NCI-H2227 (cell line): ENCODE measurements around the gene CRIP1.

Experiments used
- DNase-seq: peaks from one replicate; lab custom pipeline; 2025; ENCODE audit not compliant: unreplicated experiment; lab: John Stamatoyannopoulos, UW

CRIP1 gene

DNA sequence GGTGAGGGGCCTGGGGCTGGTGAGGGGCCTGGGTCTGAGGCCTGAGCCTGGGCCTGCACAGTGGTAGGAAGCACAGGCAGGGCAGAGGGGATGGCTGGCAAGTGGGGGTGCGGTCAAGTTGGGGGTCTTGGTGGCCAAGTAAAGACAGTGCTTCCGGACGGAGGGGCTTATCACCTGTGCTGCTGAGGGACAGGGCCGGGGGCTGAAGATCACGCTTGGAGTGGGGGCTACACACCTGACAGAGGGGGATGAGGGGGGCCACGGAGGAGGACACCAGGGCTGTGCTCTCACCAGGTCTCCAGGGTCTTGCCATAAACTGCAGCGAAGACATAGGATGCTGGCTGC lies 16.6 kb downstream of the CRIP1 start:
- no peak for DNase-seq

DNA sequence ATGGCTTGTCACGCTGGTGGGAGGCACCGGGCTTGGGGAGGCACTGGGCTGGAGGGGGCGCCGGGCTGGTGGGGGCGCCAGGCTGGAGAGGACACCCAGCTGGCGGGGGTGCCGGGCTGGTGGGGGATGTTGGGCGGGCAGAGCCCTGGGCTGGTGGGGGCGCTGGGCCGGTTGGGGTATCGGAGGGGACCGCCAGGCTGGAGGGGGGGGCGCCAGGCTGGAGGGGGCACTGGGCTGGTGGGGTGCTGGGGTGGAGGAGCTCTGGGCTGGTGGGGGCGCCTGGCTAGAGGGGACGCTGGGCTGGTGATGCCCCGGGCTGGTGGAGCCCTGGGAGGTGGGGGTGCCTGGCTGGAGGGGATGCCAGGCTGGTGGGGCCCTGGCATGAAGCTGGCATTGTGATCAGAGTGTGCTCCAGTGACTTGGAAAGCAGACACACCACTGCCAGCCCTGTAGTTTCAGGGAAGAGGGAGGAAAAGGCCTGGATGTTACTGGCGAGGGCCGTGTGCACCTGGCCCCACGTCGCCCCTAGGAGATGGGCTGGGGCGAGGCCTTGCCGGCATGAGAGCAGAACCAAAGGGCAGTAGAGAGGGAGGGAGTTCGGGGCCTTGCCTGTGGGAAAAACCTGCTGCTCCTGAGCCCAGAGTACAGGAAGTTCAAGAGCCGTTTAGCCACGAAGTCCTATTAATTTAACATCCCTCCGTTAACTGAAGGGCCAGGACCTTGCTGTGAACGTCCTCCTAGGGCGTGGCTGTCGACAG lies 17.4 kb downstream of the CRIP1 start:
- DNase-seq = no peak

DNA sequence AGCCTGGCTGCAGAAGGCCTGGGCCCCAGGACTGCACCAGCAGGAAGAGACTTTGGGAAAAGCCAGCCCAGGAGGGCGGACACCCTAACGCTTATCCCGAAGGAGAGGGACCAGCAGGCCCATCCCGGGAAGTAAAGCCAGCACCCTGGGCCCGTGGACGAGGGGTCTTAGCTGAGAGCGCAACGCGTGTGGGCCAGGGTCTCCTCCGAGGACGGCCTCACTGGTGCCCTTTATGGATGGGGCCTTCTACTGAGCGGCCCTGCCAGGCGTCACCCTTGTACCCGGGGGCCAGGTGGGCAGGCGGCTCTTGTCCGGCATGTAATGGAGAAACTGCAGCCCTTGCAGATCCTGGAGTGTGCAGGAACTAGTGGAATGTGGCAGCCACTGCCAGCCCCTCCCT lies 18.4 kb downstream of the CRIP1 start:
- DNase-seq = no peak

DNA sequence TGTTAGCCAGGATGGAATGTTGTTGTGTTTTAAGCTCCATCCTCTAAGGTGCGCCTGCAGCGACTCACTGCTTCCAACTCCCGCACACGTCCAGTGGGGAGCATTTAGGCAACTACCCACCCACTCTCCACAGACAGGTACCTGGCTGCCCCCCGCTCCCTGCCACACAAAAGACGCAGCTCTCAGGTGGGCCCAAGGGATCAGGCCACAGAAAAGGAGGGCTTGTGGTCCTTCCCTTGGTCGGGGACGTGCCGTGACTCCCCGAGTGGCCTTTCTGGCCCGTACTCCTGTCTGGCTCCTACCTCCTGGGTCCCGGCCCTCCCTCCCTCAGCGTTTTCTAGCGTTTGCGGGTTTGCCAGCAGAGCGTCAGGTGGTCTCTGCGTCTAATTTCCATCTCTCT lies 20.6 kb downstream of the CRIP1 start:
- DNase-seq = no peak

- no peak for DNase-seq
These were observed 21.4 kb downstream of the CRIP1 start for GRCh38 chr14:105508069-105508468.

DNA sequence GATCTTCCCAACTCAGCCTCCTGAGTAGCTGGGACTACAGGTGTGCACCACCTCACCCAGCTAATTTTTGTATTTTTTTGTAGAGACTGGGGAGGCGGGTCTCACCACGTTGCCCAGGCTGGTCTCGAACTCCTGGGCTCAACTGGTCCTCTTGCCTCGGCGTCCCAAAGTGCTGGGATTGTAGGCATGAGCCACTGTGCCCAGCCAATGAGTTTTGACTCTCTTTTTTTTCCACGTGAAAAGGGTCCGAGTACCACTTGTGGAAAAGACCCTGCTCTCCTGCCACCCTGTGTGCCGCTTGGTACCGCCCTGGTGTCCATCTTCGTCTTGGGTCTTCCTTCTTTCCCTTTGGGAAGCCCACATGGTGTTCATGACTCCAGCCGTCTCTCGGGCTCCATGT lies 21.9 kb downstream of the CRIP1 start:
- no peak for DNase-seq

DNA sequence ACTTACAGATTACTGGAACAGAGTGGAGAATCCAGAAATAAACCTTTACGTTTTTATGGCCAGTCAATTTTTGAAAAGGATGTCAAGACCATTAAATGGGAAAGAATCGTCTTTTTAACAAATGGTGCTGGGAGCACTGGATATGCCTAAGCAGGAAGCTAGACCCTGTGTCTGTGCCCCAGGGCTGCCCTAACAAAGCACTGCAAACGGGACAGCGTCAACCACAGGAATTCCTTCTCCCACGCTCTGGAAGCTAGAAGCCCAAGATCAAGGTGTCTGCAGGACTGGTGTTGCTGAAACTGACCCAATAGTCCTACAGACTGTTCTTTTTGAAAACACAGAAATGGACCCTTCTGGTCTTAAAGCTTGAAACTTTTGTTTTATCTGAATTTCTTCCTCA lies 30.4 kb downstream of the CRIP1 start:
- DNase-seq = no peak

DNA sequence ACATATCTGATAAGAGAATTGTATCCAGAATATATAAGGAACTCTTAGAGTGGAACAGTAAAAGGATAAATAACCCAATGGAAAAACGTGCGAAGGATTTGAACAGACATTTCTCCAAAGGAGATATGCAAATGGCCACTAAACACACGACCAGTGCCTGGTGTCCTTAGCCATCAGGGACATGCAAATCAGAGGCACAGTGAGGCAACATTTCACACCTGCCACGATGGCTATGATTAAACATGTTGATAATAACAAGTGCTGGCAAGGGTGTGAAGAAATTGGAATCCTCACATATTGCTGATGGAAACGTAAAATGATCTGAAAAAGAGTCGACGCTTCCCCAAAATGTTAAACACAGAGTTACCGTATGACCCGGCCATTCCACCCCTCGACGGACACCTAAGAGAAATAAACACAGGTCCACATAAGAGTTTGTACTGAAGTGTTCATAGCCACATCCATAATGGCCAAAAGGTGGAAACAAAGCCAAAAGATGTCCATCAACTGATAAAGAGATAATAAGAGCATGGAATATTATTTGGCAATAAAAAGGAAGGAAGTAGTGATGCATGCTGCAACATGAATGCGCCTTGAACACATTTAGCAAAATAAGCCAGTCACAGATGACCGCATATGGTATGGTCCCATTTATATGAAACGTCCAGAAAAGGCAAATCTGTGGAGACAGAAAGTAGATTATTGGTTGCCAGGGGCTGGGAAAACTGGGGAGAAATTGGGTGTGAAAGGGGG lies 33.4 kb downstream of the CRIP1 start:
- DNase-seq = no peak

GRCh38 chr14:105525326-105525725 lies 38.6 kb downstream of the CRIP1 start:
- no peak for DNase-seq

- DNase-seq = peak; percentile 54
These were observed 39.4 kb downstream of the CRIP1 start, which contains the start of gene TMEM121 for GRCh38 chr14:105525861-105526775. Gene TMEM121, plus strand, starts transcription at chr14:105526583. Its CDS starts 2,252 bp downstream, at chr14:105528835.

DNA sequence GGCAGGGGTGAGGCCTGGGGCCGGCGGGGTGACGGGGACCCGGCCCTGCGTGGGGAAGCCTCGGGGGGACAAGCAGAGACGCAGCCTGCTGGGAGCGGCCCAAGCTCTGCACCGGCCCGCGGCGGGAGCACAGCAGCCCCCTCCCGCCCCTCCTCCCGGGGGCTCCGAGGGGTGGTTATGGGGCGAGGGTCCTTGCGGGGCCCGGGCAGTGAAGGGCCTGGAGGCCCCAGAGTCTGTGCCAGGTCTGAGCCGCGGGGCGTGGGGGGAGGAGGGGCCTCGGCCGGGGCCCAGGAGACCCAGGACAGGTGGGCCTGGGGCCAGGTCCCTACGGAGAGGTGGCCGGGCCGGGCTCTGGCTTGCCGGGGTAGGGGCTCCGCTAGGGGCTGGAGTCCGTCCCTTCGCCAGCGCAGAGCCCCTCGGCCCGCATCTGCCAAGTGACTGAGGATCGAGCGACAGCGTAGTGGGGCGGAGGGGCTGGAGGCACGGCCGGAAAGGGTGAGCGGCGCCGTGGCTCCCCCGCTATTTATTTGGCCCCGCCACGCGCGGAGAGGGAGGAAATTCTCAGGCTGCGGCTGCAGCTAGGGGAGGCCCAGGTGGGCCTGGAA lies 40.2 kb downstream of the CRIP1 start:
- peak; percentile 25 for DNase-seq

DNA sequence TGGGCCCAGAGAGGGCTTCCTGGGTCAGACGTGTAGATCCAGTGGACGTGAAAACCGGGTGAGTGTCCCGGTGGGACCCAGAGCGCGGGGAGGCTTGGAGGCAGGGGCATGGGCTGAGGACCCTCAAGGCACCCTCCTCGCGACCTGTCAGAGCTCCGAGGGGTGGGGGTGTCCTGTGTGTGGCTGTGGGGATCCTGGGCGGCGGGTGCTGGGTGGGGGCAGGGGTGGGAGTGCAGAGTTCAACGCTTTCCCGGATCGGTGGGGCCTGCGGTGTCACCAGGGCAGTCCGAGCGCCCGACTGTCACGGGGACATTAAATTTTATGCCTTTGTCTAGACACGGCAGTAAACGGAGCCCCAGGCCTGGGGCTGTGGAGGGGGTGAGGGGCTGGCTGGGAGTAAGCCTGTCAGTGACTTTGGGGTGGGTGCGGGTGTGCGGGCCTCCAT lies 40.7 kb downstream of the CRIP1 start:
- DNase-seq = no peak

DNA sequence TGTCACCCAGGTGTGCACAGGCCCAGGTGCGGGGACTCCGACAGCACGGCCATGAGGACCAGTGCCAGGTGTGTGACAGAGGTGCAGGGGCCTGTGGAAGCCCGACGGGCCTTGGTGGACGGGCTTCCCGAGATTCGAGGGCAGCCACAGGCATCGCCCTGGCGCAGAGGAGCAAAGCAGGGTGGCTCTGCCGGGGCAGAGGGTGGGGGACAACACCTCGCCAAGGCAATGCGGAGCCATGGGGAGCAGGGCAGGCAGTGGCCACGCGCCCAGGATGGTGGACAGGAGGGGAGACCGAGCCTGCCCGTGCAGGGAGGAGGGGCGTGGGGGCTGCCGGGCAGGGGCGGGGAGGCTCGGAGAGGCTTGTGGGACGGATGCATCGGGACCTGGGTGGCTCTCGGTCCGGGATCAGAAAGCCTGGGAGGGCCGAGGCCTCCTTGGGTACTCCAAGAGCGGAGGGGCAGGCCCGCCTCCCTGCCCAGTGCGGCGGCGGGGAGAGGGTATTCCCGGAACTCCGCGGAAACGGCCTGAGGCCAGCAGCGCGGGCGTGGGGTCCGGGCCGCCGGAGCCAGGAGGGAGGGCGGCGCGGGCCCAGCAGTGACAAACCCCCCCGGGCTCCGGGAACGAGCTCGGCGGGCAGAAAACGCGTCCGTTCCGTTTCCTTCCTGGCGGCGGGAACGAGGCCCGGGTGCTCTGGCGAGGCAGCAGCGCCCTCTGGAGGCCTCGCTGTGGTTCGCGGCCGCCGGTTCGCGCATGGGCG lies 41.3 kb downstream of the CRIP1 start:
- peak; percentile 85 for DNase-seq

DNA sequence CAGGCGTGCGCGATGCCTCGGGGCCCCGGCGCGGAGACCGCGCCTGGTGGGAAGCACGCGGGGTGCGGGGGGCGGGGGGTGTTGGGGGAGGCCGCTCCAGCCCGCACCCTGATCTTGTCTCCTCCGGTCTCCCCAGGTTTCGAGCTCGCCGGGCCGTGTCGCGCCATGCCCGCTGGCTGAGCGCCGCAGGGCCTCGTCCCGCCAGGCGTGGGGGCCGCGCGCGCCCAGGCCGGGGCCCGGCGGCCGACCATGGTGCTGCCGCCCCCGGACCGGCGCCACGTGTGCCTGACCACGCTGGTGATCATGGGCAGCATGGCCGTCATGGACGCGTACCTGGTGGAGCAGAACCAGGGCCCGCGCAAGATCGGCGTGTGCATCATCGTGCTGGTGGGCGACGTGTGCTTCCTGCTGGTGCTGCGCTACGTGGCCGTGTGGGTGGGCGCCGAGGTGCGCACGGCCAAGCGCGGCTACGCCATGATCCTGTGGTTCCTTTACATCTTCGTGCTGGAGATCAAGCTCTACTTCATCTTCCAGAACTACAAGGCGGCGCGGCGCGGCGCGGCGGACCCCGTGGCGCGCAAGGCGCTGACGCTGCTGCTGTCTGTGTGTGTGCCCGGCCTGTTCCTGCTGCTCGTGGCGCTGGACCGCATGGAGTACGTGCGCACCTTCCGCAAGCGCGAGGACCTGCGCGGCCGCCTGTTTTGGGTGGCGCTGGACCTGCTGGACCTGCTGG lies 42.1 kb downstream of the CRIP1 start:
- DNase-seq = no peak

DNA sequence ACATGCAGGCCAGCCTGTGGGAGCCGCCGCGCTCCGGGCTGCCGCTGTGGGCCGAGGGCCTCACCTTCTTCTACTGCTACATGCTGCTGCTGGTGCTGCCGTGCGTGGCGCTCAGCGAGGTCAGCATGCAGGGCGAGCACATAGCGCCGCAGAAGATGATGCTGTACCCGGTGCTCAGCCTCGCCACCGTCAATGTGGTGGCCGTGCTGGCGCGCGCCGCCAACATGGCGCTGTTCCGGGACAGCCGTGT lies 42.6 kb downstream of the CRIP1 start:
- DNase-seq = no peak

DNA sequence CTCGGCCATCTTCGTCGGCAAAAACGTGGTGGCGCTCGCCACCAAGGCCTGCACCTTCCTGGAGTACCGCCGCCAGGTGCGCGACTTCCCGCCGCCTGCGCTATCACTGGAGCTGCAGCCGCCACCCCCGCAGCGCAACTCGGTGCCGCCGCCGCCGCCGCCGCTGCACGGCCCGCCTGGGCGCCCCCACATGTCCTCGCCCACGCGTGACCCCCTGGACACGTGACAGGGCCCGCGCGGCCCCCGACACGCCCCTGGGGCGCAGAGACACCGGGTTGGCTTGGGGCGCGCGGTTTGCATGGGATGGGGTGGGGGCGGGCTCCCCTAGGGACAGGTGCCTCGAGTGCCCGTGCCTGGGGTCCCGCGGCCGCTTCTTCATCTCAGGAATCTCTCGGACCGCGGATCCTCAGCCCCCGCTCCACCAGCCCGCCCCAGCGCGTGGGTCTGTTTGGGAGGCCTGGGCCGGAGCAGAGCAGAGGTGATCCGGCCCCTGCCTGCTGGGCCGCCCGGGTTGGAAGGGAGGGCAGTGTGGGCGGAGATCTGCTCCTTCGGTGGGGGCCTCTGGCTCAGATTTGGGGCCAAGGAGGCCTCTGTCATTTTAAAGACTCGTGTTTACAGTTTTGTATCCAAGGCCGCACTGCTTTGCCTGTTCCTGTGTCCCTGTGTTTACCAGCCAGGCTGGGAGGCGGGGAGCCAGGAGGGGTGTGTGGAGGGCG lies 43.0 kb downstream of the CRIP1 start:
- no peak for DNase-seq

DNA sequence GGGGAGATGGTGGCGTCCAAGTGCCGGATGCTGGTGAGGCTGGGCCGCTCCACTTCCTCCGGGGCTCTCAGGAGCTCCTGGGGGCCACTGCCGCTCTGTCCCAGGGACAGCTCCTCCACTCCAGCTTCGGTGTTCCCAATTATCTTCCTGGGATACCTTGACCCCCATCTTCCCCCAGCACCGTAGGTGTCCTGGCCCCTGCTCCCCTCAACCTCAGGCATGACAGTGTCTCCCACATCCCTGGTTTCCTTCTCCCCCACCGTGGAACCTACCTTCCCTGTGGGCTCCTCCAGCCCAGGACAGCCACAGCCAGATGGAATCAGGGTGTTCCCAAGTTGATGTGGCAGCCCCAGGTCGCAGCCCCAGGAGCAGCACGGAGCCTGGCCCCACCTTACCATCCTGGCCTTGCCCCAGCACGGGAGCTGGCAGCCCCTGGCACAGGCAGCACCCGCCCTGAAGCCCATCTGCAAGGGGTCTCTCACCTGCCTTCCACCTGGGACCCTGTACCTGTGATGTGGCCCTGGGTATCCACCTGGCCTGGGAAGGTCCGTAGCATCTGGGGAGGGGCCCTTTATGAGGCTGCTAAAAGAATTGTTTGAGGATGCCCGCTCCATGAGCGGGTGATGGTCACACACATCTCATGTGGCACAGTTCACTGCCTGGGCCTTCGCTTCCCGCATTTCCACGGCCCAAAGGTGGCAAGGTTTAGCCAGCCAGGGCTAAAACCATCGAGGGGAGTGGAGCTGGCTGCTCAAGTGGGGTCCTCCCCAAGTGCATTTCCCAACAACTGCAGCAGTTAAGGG lies 43.8 kb downstream of the CRIP1 start:
- DNase-seq = no peak

- no peak for DNase-seq
These were observed 44.6 kb downstream of the CRIP1 start for GRCh38 chr14:105531088-105531893.
